GM11168 (cell line): ENCODE measurements around the gene WDR59.
"Not testable (repeated sequence)": the region's sequence is repeated elsewhere in the genome, so short reads cannot be mapped to it uniquely, and the experiment has no call there.

Experiments used
- in situ Hi-C: fragments of 300-500 bp; cut with MboI; formaldehyde crosslinking; loops from one replicate; pipeline ENCODE4 v1.12.0; 2022; ENCODE audit warnings: low sequenced_read_pairs; ENCODE audit not compliant: unreplicated experiment

Gene WDR59

DNA sequence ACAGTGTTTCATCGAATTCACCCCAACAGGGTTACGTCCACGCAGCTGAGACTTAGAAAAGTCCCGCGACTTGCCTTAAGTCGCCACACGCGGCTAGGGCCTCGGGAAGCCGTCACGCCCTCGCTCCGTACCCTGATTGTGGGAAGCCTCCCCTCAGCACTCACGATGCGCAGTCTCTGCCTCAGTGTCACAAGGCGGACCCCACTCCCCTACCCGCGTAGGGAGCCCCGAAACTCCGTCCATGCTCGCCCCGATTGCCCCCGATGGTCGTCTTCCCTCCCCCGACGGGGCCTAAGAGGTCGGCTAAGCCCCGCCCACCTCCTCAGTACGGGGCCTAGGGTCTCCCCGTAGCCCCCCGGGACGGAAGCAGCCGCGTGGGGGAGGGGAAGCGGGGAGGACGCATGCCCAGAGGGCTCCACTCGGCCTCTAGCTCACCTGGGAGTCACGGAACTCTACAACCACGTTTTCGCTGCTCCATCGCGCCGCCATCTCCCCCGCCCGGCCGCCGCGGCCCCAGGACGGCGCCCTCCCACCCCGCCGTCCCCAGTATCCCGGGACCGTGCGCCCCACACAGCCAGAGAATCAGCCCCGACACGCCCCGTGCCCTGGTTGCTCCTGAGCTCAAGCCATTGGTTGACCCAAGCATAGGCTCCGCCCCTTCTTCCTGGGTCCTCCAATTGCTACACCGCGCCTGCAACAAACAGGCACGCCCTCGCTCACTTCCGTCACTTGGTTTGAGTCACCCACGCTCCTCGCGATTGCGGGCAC lies at the start of gene WDR59:
TSS of gene WDR59 (minus strand) at position 595 of the 768 bp plus-strand sequence. CDS start at position 489, 106 bp downstream.
- in situ Hi-C loops = no loop called here

DNA sequence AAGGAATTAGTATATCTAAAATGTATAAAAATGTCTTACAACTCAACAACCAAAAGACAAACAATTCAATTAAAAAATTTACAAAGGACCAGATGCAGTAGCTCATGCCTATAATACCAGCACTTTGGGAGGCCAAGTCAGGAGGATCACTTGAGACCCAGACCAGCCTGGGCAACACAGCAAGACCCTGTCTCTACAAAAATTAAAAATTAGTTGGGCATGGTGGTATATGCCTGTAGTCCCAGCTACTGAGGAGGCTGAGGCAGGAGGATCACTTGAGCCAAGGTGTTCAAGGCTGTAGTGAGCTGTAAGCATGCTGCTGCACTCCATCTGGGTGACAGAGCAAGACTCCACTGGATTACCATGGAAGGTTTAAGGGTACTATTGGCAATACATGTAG lies 47.7 kb upstream of the WDR59 start:
- in situ Hi-C loops = no loop called here

DNA sequence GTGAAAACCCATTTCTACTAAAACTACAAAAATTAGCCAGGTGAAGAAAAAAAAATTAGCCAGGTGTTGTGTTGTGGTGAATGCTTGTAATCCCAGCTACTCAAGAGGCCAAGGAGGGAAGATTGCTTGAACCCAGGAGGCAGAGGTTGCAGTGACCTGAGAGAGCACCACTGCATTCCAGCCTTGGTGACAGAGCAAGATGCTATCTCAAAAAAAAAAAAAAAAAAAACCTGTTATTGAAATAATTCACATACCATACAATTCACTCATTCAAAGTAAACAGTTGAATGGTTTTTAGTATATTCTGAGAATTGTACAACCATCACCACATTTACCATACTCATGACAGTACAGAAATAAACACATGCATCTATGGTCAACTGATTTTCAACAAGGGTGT lies 44.9 kb upstream of the WDR59 start:
- in situ Hi-C loops = no loop called here

- in situ Hi-C loops = no loop called here
These were observed 43.7 kb upstream of the WDR59 start for GRCh38 chr16:75028544-75029135.

DNA sequence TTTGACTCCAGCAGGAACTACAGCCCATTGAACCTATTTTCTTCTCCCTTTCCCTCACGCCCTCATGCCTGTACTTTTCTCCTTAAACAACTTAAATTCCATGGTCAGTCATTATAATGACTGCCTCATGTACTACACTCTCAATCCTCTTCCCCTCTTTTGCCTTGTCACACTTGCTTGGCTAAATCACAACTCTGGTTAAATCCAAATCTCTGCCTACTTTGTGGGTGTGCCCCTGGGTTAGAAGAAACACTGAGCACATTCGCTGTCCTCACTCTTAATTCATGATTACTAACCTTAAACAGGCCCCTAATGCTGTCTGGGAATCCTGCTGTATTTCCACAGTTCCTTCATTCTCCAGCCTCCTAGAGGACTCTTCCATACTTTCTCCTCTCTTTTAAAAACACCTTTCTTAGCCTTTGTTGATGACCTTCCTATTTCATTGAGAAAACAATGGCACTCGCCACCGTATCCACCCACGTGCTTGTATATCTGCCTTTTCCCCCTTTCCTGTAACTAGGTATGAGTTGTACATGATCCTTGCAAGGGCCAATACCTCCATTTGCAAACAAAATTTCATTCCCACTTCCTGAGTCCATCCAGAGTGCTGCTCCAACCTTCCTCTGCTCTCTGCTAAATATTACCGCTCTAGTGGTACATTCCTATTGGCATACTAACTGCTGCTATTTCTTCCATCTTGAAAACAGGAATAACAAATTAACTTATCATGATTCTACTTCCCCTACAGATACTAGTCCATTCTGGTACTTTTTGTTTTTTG lies 42.8 kb upstream of the WDR59 start:
- in situ Hi-C loops = no loop called here

DNA sequence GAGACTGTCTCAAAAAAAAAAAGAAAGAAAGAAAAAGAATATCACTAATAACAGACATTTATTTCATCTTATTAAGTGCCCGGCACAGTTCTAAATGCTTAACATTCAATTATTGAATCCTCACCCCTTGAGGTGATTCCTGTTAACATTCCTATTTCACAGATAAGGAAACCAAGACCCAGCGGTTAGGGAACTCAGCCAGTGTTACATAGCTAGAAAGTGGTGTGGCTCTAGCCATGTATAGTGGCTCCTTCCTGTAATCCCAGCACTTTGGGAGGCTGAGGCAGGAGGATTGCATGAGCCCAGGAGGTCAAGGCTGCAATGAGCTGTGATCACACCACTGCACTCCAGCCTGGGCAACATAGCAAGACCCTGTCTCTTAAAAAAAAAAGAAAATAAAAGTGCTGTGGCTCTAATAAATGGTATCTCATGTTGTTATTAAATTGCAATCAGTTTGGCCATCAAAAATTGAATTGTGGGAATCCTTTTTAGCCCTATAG lies 42.0 kb upstream of the WDR59 start:
- in situ Hi-C loops = no loop called here

- in situ Hi-C loops = not testable (repeated sequence)
These were observed 41.4 kb upstream of the WDR59 start for GRCh38 chr16:75026239-75026891.

GRCh38 chr16:75025761-75026160 lies 40.8 kb upstream of the WDR59 start:
- in situ Hi-C loops = no loop called here

DNA sequence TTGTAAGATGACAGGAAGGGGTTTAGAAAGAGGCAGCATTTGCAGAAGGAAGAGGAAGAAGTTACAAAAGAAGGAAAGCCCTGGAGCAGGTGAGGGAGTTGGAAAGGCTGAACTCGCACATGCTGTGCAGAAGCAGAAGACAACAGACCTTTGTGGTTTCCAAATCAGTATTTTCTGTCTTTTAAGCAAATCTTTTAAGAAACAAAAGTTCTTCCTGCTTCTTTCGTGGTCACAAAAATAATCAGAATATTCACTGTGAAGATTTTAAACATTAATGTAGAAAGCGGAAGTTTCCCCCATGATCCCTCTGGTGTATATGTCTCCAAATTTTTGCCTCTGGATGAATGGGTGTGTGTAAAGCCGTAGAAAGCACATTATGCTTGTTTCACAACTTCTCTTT lies 39.7 kb upstream of the WDR59 start:
- in situ Hi-C loops = no loop called here

DNA sequence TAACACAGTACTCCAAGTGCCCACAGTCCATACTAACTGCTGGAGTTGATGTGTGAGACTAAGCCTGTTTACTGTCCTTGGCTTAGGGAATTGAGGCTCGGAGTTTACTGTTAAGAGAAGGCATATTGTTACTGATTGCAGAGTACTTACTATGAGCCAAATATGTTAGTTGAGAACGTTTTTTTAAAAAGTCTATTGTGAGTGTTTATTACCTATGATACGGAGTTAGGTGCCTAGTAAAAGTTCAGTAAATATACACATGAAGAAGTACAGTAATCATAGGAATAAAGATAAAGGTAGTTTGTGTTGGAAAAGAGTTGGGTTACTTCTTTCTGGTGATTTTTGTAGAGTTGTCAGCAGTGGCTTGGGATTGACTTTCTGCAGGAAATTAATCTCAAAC lies 39.3 kb upstream of the WDR59 start:
- in situ Hi-C loops = no loop called here

DNA sequence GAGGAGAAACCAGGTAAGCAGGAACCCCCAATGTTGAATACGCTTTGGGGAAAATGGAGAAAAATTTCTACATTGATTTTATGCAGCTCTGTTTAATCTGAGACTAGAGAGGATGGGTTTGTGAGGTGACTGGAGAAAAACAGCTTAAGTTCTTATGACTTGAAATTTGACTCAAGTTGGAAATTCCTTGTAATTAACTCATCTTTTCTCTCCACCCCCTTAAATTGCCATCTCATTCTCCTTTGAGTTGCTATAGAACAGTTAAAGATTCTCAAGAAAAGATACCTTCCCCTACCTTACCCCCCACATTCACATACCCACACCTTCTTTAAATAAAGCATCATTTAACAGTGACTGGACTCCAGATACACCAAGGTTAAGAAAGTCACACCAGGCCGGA lies 38.1 kb upstream of the WDR59 start:
- in situ Hi-C loops = no loop called here

GRCh38 chr16:75022567-75022966 lies 37.6 kb upstream of the WDR59 start:
- in situ Hi-C loops = no loop called here

- in situ Hi-C loops = no loop called here
These were observed 36.5 kb upstream of the WDR59 start for GRCh38 chr16:75021410-75021809.

DNA sequence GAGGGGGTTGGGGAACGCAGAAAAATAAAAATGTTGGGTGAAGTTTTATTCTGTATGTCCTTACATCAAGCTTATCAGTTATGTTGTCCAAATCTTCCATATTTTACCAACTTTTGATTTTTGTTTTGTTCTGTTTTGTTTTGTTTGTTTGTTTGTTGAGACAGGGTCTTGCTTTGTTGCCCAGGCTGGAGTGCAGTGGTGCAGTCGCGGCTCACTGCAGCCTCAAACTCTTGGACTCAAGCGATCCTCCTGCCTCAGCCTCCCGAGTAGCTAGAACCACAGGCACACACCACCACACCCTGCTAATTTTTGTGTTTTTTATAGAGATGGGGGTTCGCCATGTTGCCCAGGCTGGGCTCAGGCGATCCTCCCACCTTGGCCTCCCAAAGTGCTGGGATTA lies 34.7 kb upstream of the WDR59 start:
- in situ Hi-C loops = no loop called here

DNA sequence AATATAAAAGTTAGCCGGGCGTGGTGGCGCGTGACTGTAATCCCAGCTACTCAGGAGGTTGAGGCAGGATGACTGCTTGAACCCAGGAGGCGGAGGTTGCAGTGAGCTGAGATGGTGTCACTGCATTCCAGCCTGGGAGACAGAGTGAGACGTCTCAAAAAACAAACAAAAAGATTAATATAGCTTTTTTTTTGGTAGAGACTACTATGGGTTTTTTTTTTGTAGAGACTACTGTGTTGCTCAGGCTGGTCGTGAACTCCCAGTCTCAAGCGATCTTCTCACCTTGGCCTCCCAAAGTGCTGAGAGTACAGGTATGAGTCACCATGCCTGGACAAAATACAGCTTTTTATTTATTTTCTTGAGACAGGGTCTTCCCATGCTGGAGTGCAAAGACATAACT lies 34.1 kb upstream of the WDR59 start:
- in situ Hi-C loops = no loop called here

GRCh38 chr16:75017670-75018525 lies 33.0 kb upstream of the WDR59 start:
- in situ Hi-C loops = no loop called here

DNA sequence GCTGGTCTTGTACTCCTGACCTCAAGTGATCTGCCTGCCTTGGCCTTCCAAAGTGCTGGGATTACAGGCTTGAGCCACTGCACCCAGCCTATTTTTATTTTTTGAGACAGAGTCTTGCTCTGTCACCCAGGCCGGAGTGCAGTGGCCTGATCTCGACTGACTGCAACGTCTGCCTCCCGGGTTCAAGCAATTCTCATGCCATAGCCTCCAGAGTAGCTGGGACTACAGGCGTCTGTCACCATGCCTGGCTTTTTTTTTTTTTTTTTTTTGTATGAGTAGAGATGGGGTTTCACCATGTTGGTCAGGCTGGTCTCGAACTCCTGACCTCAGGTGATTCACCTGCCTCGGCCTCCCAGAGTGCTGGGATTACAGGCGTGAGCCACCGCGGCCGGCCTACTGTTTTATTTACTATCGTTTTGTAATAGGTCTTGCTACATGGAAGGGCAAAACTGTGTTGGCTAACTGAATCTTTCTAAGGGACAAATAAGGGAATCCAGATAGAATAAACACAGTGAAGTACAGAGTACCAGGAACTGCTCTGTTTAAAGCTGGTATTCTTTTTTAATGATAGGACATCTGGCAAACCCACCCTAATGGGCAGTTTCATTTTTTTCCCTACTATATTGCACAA lies 31.6 kb upstream of the WDR59 start:
- in situ Hi-C loops = not testable (repeated sequence)

DNA sequence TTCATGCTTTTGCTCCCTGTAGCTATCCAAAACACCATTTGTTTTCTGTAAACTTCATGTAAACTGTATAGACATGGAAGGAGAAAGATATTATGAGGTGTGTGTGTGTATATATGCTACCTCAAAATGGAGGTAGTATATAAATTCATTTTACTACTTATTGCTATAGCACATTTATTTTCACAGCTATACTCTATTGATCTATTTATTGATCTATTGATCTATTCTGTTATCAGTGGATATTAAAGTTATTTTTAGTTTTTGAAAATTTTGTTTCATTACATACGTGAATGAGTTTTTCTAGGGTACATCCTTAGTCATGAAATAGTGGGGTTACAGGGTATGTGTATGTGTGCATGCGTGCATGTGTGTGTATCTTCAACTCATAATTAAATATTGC lies 29.4 kb upstream of the WDR59 start:
- in situ Hi-C loops = no loop called here

- in situ Hi-C loops = not testable (repeated sequence)
These were observed 28.2 kb upstream of the WDR59 start for GRCh38 chr16:75013123-75013522.
